Stomach (tissue), 9 donors: ENCODE measurements around the gene MOV10L1. TPM values are rescaled to one million over a fixed set of nuclear protein-coding genes. Genes with fewer than 3 reads are reported as not detected.
"Not testable (repeated sequence)": the region's sequence is repeated elsewhere in the genome, so short reads cannot be mapped to it uniquely, and the experiment has no call there.

Source experiments
- DNase-seq, 2 donors: peaks; one replicate each; pipeline versions ENCODE4 v3.0.0 to v3.0.0-alpha.2; 2013 to 2019
- H3K27ac ChIP-seq, 5 donors: fragments of 200-600 bp in 4 of 5; sonication (generic) in 4 of 5; one replicate each; pipeline ENCODE4 v1.5.1; 2013 to 2019; ENCODE audit warnings: mild to moderate bottlenecking in 1 of 5, moderate library complexity in 1 of 5
- H3K27me3 ChIP-seq, 3 donors: fragments of 200-600 bp; sonication (generic); one replicate each; pipeline ENCODE4 v1.5.1; 2017 to 2019; ENCODE audit warnings: mixed run types in 1 of 3
- H3K36me3 ChIP-seq, 4 donors: fragments of 200-600 bp; sonication (generic); 1 replicate in 3 of 4; 2 replicates in 1 of 4; pipeline ENCODE4 v1.5.1; 2016 to 2019
- H3K4me1 ChIP-seq, 4 donors: fragments of 200-600 bp; sonication (generic); one replicate each; pipeline ENCODE4 v1.5.1; 2016 to 2019
- H3K4me3 ChIP-seq, 4 donors: fragments of 200-600 bp; sonication (generic) in 3 of 4; one replicate each; pipeline ENCODE4 v1.5.1; 2016 to 2019; ENCODE audit warnings: mild to moderate bottlenecking in 1 of 4
- H3K9me3 ChIP-seq, 4 donors: fragments of 200-600 bp; sonication (generic); one replicate each; pipeline ENCODE4 v1.5.1; 2016 to 2019
- CTCF ChIP-seq, 7 experiments: fragments of 450-650 bp in 4 of 7; fragments of 200-600 bp in 3 of 7; sonication (generic) in 3 of 7; IDR thresholded peaks; one replicate each; pipeline ENCODE4 v1.5.1; 2016 to 2019; ENCODE audit warnings: antibody characterized with exemption in 7 of 7, control low read depth in 2 of 7, mild to moderate bottlenecking in 1 of 7
- EP300 ChIP-seq: sonication (generic); formaldehyde crosslinking; IDR thresholded peaks from one replicate; pipeline ENCODE4 v1.6.1; 2017; ENCODE audit warnings: antibody characterized with exemption
- POLR2A ChIP-seq, 4 donors: fragments of 450-650 bp; IDR thresholded peaks; one replicate each; pipeline ENCODE4 v1.6.1; 2016; ENCODE audit warnings: antibody characterized with exemption in 4 of 4, control low read depth in 2 of 4, mild to moderate bottlenecking in 1 of 4, moderate library complexity in 1 of 4
- POLR2AphosphoS5 ChIP-seq, 3 donors: sonication (generic); formaldehyde crosslinking; IDR thresholded peaks; one replicate each; pipeline ENCODE4 v1.6.1; 2016; ENCODE audit warnings: antibody characterized with exemption in 3 of 3
- WGBS, 5 donors: extraction: QIAGEN DNeasy Blood & Tissue Kit in 3 of 5; methylation state at CpG; one replicate each; pipeline versions ENCODE4 v1.1.5 to v1.1.7; 2013 to 2018; 5-methylcytosine and 5-hydroxymethylcytosine counted together
- intact Hi-C: fragments of 100-400 bp; cut with DNase I; formaldehyde crosslinking; loops from one replicate; pipeline ENCODE4 v1.15.1; 2023; ENCODE audit warnings: low total_unique reads
- polyA plus RNA-seq, 3 donors: library from polyadenylated mRNA; stranded (reverse); fragments of 200-250 nt; gene quantifications; one replicate each; pipeline ENCODE4 v1.2.3, GENCODE V29; 2013
- total RNA-seq, 5 donors: library from RNA; depleted of rRNA; stranded (reverse); fragments of >200 nt; gene quantifications; one replicate each; pipeline versions ENCODE4 v1.1.0 to v1.2.3, GENCODE V29; 2014 to 2016
- donor health status: healthy with polysubstance abuse.
- donor health status: Bipolar disorder and iron deficiency.
- donor health status: healthy.

Gene MOV10L1
- total and polyA plus RNA-seq, 8 donors, result 0.12 to 2.8 (median 0.46) TPM; not detected in 3

DNA sequence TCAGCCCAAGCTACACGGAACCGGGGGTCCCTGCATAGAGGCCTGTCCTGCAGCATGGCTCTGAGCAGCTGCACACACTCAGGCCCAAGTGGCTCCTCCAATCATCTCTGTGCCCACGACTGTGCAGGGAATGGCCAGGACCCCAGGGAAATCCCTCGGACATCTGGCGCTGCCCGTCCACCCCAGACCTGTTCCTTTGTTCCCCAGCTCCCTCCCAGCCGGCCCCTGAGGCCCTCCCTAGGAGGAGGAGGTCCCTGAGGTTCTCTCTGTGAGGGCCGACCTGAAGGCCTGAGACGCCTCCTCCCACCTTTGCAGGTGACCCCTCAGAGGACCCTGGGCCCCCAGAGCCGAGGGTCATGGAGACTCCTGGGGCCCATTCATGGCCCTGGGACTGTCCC, 5.7 kb upstream of the MOV10L1 start:
- peaks cover 0 to 6% (median 0%) of the 10 kb centered on the region in 4 donors for H3K9me3 ChIP-seq
- no peak overlapping the region for H3K27ac ChIP-seq
- intact Hi-C loops, result no loop called here
- no peak overlapping the region for H3K4me3 ChIP-seq
- 40 to 75% (median 69%) methylated on average over 1 to 10 of the region's 10 CpGs for WGBS, 5 donors
- DNase-seq, result no peak
- no peaks in the 10 kb centered on the region for H3K36me3 ChIP-seq
- peaks cover 0 to 62% (median 36%) of the 10 kb centered on the region in 3 donors for H3K27me3 ChIP-seq
- peaks cover 0 to 4% (median 0%) of the 10 kb centered on the region in 4 donors for H3K4me1 ChIP-seq
- no peak for TF ChIP-seq CTCF (IDR thresholded peaks at IDR 0.05)

GRCh38 chr22:50084614-50085021, 5.2 kb upstream of the MOV10L1 start:
- H3K27me3 ChIP-seq, result peaks cover 0 to 67% (median 39%) of the 10 kb centered on the region in 3 donors

DNA sequence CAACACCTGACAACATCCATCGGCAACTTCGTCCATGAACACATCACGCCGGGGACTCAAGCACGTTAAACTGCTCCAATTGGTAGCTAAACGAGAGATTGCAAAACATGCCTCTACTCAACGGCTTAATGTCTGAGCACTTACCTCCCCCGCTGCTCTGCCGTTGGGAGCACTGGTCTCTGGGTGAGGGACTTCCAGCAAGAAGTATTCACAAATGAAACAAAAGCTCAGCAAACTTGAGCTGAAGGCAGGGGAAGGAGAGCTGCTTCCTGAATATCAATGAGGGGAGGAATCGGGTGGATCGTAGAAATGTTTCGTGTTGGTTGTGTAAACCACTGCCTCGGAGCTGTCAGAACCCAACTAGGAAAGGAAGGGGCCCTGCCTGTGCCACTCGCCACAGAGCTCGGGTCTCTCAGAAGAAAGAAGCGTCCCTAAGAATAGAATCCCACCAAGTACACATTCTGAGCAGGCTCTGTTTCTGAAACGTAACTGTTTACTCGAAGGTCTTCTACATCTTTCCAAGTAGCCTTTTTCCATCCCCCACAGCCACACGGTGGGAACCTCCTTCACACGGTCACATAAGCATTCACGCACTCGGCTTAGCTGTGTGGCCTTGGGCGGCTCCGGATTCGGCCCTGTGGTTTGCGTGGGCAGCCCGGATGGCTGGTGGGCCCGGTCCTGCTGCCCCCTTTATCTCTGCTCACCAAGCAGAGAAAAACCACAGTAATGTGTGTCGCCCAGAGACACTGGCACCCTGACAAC, 4.4 kb upstream of the MOV10L1 start, which contains the start of gene MLC1:
TSS of gene MLC1 (minus strand) at position 216 of the 762 bp plus-strand sequence. CDS start 524 bp downstream, outside the sequence.
- intact Hi-C loops, result no loop called here
- TF ChIP-seq POLR2AphosphoS5 (IDR thresholded peaks at IDR 0.05) (no peak), CTCF (IDR thresholded peaks at IDR 0.05) (no peak), EP300 (no peak), POLR2A (IDR thresholded peaks at IDR 0.05) (no peak)
- Histone ChIP-seq H3K27me3 (peaks cover 0 to 75% (median 41%) of the 10 kb centered on the region in 3 donors), H3K4me1 (peaks cover 0 to 4% (median 2%) of the 10 kb centered on the region in 4 donors), H3K4me3 (no peak within 1 kb of the TSS), H3K27ac (no peak within 1 kb of the TSS), H3K36me3 (no peaks in the 10 kb centered on the region), H3K9me3 (peaks cover 0 to 11% (median 10%) of the 10 kb centered on the region in 4 donors)
- WGBS, 5 donors, result 42 to 47% (median 44%) methylated on average over 29 of the region's 29 CpGs
- no peak for DNase-seq

More at GRCh38 chr22:50084614-50085021, 5.2 kb upstream of the MOV10L1 start:
- H3K4me3 ChIP-seq, result no peak overlapping the region
- DNase-seq, result no peak
- no peak overlapping the region for H3K27ac ChIP-seq
- H3K4me1 ChIP-seq, result peaks cover 0 to 4% (median 1%) of the 10 kb centered on the region in 4 donors
- intact Hi-C loops, result no loop called here
- no peaks in the 10 kb centered on the region for H3K36me3 ChIP-seq
- WGBS, 5 donors, result 74 to 88% (median 77%) methylated on average over 12 to 16 of the region's 16 CpGs
- no peak for TF ChIP-seq POLR2A (IDR thresholded peaks at IDR 0.05)
- no peak for TF ChIP-seq EP300
- no peak for TF ChIP-seq CTCF (IDR thresholded peaks at IDR 0.05)
- TF ChIP-seq POLR2AphosphoS5 (IDR thresholded peaks at IDR 0.05), result no peak
- peaks cover 0 to 6% (median 3%) of the 10 kb centered on the region in 4 donors for H3K9me3 ChIP-seq

GRCh38 chr22:50086526-50086925, 3.3 kb upstream of the MOV10L1 start:
- Histone ChIP-seq H3K36me3 (no peaks in the 10 kb centered on the region), H3K27me3 (peaks cover 0 to 79% (median 39%) of the 10 kb centered on the region in 3 donors), H3K4me3 (no peak overlapping the region), H3K9me3 (peaks cover 0 to 16% (median 11%) of the 10 kb centered on the region in 4 donors), H3K4me1 (peaks cover 0 to 4% (median 2%) of the 10 kb centered on the region in 4 donors), H3K27ac (no peak overlapping the region)
- DNase-seq, result no peak
- 50 to 79% (median 69%) methylated on average over 5 of the region's 5 CpGs for WGBS, 5 donors
- intact Hi-C loops, result no loop called here
- TF ChIP-seq POLR2AphosphoS5 (IDR thresholded peaks at IDR 0.05), result no peak
- TF ChIP-seq EP300, result no peak
- TF ChIP-seq POLR2A (IDR thresholded peaks at IDR 0.05), result no peak
- no peak for TF ChIP-seq CTCF (IDR thresholded peaks at IDR 0.05)

- H3K27me3 ChIP-seq, result peaks cover 0 to 78% (median 34%) of the 10 kb centered on the region in 3 donors
- 77 to 98% (median 93%) methylated on average over 4 of the region's 4 CpGs for WGBS, 5 donors
Observed at GRCh38 chr22:50086975-50087374, 2.8 kb upstream of the MOV10L1 start.

More at GRCh38 chr22:50086975-50087374, 2.8 kb upstream of the MOV10L1 start:
- H3K4me3 ChIP-seq, H3K27ac ChIP-seq, H3K36me3 ChIP-seq, DNase-seq, H3K4me1 ChIP-seq, intact Hi-C loops: not testable (repeated sequence)
- H3K9me3 ChIP-seq, result peaks cover 0 to 16% (median 11%) of the 10 kb centered on the region in 4 donors
